ENCODE measurements around the gene KLHDC7A.

KLHDC7A gene

DNA sequence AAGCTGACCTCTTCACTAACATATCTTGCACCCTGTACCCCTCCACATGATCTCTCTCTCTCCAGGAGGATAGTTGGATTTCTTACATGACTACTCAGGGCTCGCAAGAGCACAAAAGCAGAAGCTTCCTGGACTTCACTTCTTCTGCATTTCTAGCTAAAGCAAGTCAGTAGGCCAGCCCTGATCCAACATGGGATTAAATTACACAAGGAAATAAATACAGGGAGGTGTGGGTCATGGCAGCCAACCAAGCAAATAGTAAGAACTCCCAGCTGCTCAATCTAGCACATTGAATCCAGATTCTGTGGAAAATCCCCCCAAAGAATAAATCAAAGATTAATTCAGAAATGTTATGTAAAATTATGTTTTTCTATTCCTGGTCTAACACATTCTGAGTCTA is 33.3 kb downstream of the KLHDC7A start:
- Mint-ChIP-seq H3K27ac (no peak overlapping the region), H3K4me1 (no peaks in the 10 kb centered on the region), H3K36me3 (peaks cover 4% of the 10 kb centered on the region), H3K27me3 (peaks cover 10% of the 10 kb centered on the region), H3K4me3 (no peak overlapping the region), H3K9me3 (peaks cover 18% of the 10 kb centered on the region)

DNA sequence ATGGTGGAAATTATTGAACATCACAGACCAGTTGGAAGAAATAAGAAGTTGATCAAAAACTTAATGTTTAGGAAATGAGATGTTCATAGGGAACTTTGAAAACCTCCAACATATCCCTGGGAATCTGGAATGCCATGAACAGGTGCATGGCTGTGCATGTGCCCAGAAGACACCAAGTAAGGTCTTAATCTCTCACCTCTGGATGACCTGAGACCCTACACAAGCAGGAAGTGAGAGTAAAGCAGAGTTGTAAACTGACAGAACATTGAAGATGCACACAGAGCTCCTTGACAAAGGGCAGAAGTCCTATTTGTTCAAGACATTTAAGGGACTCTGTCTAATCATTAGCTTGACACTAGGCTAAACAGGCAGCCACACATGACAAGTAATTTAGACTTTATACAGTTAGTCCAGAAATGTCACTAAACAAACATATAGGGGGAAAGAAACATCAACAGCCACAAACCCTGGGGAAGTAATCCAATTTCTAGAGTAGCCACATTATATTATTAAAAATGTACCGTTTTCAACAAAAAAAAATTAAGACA is 34.5 kb downstream of the KLHDC7A start:
- H3K27me3 Mint-ChIP-seq = peaks cover 12% of the 10 kb centered on the region
- H3K4me1 Mint-ChIP-seq = no peaks in the 10 kb centered on the region
- peaks cover 4% of the 10 kb centered on the region for H3K36me3 Mint-ChIP-seq
- no peak overlapping the region for H3K4me3 Mint-ChIP-seq
- no peak overlapping the region for H3K27ac Mint-ChIP-seq
- peaks cover 18% of the 10 kb centered on the region for H3K9me3 Mint-ChIP-seq

DNA sequence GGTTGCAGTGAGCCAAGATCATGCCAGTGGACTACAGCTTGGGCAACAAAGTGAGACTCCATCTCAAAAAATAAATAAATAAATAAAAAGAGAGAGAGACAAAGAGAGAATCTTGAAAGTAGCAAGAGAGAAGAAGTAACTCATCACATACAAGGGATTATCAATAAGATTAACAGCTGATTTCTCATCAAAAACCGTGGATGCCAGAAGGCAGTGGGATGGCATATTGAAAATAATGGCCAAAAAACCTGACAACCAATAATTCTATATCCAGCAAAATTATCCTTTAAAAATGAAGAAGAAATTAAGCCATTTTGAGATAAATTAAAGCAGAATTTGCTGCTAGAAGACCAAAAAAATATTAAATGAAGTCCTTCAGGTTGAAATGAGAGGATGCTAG is 35.7 kb downstream of the KLHDC7A start:
- Mint-ChIP-seq H3K9me3 (peaks cover 18% of the 10 kb centered on the region), H3K36me3 (peaks cover 4% of the 10 kb centered on the region), H3K4me1 (no peaks in the 10 kb centered on the region), H3K4me3 (no peak overlapping the region), H3K27me3 (peaks cover 14% of the 10 kb centered on the region), H3K27ac (no peak overlapping the region)

DNA sequence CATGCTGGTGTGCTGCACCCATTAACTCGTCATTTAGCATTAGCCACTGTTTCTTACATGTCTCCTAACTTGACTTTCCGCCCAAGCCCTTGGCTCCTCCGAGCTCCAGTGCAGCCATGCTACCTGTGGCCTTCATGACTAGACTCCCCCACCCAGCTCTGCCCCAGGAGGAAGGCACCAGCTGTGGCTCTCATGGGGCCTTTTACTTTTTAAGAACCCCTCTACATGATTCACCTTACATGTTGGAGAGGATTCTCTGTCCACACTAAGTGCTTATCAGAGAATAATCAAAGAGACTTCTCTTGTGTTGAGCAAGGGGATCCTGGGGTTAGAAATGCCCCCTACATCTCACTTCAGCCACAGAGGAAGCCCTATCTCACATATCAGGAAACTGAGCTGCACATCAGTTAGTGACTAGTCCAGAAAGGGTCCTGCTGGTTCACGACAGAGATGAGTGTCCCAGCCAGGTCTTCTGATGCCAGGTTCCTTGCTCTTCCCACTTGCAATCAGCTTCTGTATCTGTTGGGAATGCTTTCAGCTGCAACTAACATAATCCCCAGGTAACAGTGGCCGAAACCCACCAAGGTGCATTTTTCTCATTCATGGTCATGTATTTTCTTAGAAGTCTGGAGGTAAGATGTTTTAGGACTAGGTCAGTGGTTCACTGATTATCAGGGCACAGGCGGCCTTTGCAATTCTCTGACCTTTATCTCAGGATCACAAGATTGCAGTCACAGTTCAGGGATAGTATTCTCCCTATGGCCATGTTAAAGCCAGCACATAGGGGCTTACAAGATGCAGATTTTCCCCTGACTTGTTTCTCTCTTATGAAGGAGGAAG is 45.9 kb downstream of the KLHDC7A start:
- Mint-ChIP-seq H3K9me3 (no peaks in the 10 kb centered on the region), H3K27me3 (peaks cover 16% of the 10 kb centered on the region), H3K4me1 (no peaks in the 10 kb centered on the region), H3K27ac (no peak overlapping the region), H3K36me3 (no peaks in the 10 kb centered on the region), H3K4me3 (no peak overlapping the region)

DNA sequence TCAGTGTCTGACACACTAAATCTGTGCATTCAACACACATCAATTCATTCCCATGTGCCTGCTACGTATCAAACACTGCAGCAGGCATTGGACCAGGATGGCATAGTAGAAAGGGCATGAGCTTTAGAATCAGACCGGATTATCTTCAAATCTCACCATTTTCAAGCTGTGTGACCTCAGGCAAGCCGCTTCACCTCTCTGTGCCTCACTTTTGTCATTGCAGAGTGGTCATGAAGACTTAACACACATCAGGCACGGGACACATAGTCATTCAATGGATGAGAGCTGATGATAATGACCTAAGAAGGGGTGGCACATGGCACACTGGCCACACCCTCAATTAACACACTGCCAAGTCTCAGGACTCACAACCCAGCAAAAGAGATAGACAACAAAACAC is 46.8 kb downstream of the KLHDC7A start:
- no peaks in the 10 kb centered on the region for H3K36me3 Mint-ChIP-seq
- no peaks in the 10 kb centered on the region for H3K9me3 Mint-ChIP-seq
- no peaks in the 10 kb centered on the region for H3K4me1 Mint-ChIP-seq
- H3K4me3 Mint-ChIP-seq = no peak overlapping the region
- peaks cover 13% of the 10 kb centered on the region for H3K27me3 Mint-ChIP-seq
- H3K27ac Mint-ChIP-seq = no peak overlapping the region

DNA sequence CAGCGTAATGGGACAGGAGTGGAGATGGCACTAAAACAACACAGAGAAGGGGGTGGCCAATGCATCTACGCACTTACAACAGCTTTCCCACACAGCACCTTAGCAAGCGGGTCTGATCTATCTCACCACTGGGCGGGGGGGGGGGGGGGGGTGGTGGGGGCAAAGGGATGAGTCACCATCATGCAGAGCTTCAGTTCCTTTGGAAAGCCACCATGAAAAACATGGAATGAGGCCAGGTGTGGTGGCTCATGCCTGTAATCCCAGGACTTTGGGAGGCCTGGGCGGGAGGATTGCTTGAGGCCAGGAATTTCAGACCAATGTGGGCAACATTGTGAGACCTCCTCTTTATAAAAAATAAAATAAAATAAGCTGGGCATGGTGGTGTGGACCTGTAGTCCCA is 47.2 kb downstream of the KLHDC7A start:
- no peak overlapping the region for H3K27ac Mint-ChIP-seq
- H3K27me3 Mint-ChIP-seq = peaks cover 14% of the 10 kb centered on the region
- H3K9me3 Mint-ChIP-seq = no peaks in the 10 kb centered on the region
- no peaks in the 10 kb centered on the region for H3K36me3 Mint-ChIP-seq
- H3K4me1 Mint-ChIP-seq = no peaks in the 10 kb centered on the region
- H3K4me3 Mint-ChIP-seq = no peak overlapping the region

DNA sequence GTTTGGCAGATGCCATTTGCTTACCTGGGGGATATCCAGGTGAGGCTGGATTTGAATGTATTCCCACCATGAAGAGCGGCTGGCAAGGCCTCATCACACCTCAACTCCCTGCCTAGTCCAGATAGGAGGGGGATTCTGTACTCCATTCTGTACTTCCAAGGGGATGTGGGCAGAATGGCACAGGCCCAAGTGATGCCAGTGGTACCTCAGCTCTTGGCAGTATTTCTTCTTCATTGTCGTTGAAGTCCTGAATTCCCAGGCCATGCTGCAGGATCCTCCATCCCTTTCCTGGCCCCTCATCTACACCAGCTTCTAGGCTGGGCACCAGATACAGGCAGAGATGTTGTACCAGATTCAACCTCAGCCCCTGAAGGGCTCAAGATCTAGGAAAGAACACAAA is 47.9 kb downstream of the KLHDC7A start:
- H3K27me3 Mint-ChIP-seq = peaks cover 14% of the 10 kb centered on the region
- H3K27ac Mint-ChIP-seq = no peak overlapping the region
- H3K36me3 Mint-ChIP-seq = no peaks in the 10 kb centered on the region
- no peaks in the 10 kb centered on the region for H3K4me1 Mint-ChIP-seq
- no peak overlapping the region for H3K4me3 Mint-ChIP-seq
- no peaks in the 10 kb centered on the region for H3K9me3 Mint-ChIP-seq

DNA sequence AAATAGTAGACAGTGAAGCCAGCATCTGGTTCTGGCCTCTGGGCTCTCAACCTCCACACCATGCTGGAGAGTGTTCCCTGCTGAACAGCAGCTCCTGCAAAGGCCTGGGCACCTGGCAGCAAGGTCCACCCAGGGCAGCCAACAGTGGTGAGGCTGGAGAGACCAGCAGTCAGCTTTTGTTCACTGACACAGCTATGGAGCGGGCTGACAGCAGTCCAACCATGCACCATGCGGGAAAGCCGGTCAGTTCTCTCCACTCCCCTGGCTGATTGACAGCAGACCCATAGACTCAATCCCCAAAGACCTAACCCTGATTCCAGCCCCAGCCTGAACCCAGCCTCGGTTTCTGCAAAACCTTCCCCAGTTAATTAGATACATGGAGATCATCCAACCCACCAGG is 49.0 kb downstream of the KLHDC7A start:
- Mint-ChIP-seq H3K9me3 (no peaks in the 10 kb centered on the region), H3K36me3 (no peaks in the 10 kb centered on the region), H3K4me1 (no peaks in the 10 kb centered on the region), H3K27me3 (peaks cover 14% of the 10 kb centered on the region), H3K27ac (no peak overlapping the region), H3K4me3 (no peak overlapping the region)

DNA sequence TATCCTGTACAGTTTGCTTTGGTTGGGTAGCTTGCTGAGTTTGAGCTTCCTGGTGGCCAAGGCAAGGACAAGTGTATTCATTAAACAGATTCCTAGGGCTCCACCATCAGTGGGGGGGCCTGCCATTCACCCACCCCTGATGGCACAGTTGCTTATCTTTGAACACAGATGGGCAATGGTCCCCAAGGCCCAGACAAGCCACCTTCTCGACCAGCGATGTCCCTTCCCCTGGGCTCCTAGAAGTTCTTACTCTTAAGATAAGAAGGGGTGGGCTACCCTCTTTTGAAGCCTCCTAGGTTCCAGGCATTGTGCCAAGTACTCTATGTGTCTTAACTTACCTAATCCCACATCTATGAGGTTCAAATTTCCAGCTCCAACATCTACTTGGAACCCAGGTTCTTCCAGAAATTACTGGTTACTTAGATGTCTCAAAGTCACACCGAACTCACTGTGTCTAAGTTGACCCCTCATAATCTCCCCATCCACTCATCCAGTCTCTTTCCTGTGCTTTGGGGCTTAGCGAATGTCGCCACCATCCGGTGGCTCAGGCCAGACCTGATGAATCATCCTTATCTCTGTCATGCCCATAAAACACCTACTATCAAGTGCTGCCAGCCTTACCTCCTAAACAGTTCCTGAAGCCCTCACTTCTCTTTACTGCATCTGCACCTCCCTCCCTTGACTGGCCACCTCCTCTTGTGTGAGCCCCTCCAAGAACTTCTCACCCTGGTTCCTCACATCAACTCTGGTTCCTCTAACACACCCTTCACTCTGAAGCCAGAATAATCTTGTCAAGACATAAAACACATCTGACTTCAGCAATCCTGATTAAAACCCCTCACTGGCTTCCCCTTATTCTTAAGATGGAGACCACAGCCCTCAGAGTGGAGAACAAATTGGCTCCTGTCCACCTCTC is 50.1 kb downstream of the KLHDC7A start:
- H3K27me3 Mint-ChIP-seq = peaks cover 14% of the 10 kb centered on the region
- H3K27ac Mint-ChIP-seq = no peak overlapping the region
- no peaks in the 10 kb centered on the region for H3K4me1 Mint-ChIP-seq
- no peaks in the 10 kb centered on the region for H3K36me3 Mint-ChIP-seq
- H3K4me3 Mint-ChIP-seq = no peak overlapping the region
- no peaks in the 10 kb centered on the region for H3K9me3 Mint-ChIP-seq

DNA sequence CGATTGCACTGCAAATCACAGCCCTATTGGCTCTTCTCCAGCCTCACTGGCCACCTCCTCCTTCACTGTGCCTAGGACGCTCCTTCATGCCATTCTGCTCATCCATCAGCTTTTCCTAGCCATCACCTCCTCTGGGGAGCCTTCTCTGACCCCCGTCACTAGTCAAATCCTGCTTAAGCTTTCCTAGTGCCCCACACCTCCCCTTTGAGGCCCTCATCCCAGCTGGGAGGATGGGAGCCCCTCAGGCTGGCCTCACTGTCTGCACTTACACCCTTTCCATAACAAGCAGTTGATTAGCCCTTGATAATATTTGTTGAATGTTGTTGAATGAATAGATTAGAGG is 50.7 kb downstream of the KLHDC7A start:
- Mint-ChIP-seq H3K36me3 (no peaks in the 10 kb centered on the region), H3K27me3 (peaks cover 14% of the 10 kb centered on the region), H3K4me1 (no peaks in the 10 kb centered on the region), H3K27ac (no peak overlapping the region), H3K9me3 (no peaks in the 10 kb centered on the region), H3K4me3 (no peak overlapping the region)

DNA sequence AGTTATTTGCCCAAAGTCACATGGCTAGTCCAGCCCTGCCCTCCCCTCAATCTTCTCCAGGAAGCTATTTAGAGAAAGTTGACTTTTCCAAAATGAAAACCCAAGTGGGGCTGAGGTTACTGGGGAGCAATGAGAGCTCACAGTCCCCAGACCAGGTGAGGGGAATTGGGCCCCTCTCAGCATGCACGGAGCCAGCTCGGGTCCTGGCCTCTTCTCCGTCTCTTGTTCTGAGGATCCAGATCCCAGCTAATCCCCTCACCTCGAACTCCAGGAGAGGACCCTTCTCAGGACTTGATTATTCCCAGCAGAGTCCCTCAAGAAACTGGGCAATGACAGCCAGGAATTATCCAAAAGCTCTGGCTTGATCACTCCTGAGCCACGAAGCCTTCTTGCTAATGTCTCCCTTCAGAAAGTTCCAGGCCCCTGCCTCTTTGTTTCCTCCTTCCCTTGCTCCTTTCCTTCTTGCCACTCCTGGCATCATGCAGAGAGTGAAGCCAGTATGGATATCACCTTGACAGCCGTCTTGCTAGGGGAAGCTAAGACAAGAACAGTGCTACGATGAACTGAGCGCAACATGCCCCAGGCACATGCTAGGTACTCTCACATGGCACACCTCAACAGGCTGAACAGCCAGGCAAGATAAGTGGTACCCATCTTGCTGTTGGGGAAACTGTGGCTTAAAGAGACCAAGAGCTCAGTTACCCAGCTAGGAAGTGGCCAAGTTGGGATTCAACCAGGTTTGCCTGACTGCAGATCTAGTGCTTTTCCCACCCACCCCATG is 51.9 kb downstream of the KLHDC7A start:
- H3K4me3 Mint-ChIP-seq = no peak overlapping the region
- H3K9me3 Mint-ChIP-seq = no peaks in the 10 kb centered on the region
- no peak overlapping the region for H3K27ac Mint-ChIP-seq
- peaks cover 13% of the 10 kb centered on the region for H3K27me3 Mint-ChIP-seq
- no peaks in the 10 kb centered on the region for H3K36me3 Mint-ChIP-seq
- H3K4me1 Mint-ChIP-seq = no peaks in the 10 kb centered on the region

DNA sequence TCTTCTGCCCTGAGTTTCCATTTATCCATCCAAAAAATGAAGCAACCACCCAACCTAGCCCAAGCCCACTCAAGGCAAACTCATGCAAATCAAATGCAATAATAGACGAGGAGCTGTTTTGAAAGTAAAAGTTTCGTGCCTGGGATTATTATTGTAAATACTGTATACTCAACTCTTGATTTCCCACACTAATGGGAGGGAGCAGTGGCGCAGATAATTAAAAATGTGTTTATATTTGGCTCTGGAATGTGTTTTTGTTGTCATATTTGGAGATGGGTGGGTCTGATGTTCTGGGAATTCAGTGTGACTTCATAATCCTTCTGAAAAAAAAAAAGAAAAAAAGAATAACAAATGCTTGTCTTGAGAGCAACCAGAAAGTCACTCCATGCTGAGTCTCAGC is 52.5 kb downstream of the KLHDC7A start:
- Mint-ChIP-seq H3K4me1 (no peaks in the 10 kb centered on the region), H3K9me3 (no peaks in the 10 kb centered on the region), H3K27me3 (peaks cover 11% of the 10 kb centered on the region), H3K4me3 (no peak overlapping the region), H3K36me3 (no peaks in the 10 kb centered on the region), H3K27ac (no peak overlapping the region)

DNA sequence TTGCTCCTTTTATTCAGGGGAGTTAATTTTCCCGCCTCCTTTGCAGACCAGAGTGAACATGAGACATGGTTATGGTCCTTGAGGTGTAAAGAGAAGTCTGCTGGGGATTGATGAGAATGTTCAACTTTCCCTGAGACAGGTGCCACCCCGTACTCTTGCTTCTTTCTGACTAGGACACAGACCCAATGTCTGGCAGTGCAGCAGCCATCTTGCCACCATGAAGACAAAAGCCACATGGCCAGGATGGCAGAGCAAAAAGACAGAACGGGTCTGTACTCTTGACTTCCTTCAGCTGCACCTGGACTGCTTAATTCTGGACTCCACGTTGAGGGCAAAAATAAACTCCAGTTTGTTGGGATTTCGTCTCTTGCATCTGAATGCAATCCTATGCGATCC is 54.1 kb downstream of the KLHDC7A start:
- H3K27me3 Mint-ChIP-seq = peaks cover 9% of the 10 kb centered on the region
- H3K4me3 Mint-ChIP-seq = no peak overlapping the region
- H3K9me3 Mint-ChIP-seq = no peaks in the 10 kb centered on the region
- H3K4me1 Mint-ChIP-seq = no peaks in the 10 kb centered on the region
- H3K36me3 Mint-ChIP-seq = no peaks in the 10 kb centered on the region
- H3K27ac Mint-ChIP-seq = no peak overlapping the region

All from activated naive CD4-positive, alpha-beta T cell treated with anti-CD3 and anti-CD28 coated beads, Interleukin-2, amount 50 U/mL, for 24 hours (primary cell).